GM19372 (cell line): Measurements from ENCODE around the gene HES4.
"Not testable (repeated sequence)": the region's sequence is repeated elsewhere in the genome, so short reads cannot be mapped to it uniquely, and the experiment has no call there.

Experiments
- ATAC-seq: cut with Tn5 transposase; IDR thresholded peaks from one replicate; pipeline ENCODE4 v1.9.1; 2021; ENCODE audit warnings: mild to moderate bottlenecking, low read depth, moderate library complexity; ENCODE audit not compliant: unreplicated experiment

Gene HES4

DNA sequence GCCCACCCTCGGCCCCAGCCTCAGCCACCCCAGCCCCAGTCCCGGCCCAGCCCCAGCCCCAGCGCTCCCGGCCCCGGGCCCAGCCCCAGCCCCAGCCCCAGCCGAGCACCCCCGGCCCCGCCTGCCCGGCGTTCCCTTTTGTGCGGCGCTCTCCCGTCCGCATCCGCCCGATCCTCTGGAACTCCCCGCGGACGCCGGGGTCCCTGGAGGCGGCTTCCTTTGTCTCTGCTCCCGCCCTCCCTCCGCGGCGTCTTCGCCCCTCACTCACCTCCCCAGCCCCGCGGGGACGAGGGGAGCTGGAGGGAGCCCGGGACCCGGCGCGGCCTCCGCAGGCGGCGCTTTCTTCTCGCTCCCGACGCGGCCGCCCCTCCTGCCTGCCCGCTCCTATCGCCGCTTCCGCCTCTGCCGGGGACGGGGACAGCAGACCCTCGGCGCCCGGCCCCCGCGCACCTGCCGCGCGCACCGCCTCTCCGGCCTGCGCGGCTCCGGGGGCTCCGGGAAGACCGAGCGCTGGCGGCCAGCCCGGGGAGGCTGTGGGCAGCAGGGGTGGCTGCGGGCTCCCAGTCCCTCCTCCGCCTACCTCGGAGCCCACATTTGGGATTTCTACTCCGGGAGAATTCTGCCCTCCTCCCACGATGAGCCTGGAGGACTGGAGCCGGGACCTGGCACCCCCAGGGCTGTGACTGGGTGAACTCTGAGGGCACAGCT is 34.0 kb upstream of the HES4 start:
- ATAC-seq: no peak

DNA sequence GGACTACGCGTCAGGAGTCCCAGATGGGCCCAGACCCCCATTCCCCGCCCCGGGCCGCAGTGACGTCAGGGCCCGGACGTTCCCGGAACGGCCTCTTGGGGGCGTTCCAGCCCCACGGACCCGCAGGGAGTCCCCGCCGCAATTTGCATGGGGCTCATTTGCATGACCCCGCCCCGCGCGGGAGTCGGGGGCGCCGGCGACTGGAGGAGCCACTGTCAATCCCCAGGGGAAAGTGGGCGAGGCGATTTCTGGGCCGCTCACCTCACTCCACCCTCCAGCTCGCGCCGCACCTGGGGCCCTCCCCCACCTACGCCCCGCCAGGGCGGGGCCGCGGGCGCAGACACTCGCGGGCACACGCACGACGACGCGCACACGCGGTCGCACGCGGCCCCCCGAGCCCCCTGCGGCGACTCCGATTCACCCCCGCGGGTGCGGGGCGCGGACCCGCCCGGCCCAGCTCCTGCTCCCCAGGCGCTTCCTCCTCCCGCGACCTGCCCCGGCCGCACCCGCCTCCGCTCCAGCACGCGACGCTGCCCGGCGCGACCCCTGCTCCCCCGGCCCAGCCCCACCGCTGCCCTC is 33.2 kb upstream of the HES4 start:
- peak; percentile 85 for ATAC-seq

DNA sequence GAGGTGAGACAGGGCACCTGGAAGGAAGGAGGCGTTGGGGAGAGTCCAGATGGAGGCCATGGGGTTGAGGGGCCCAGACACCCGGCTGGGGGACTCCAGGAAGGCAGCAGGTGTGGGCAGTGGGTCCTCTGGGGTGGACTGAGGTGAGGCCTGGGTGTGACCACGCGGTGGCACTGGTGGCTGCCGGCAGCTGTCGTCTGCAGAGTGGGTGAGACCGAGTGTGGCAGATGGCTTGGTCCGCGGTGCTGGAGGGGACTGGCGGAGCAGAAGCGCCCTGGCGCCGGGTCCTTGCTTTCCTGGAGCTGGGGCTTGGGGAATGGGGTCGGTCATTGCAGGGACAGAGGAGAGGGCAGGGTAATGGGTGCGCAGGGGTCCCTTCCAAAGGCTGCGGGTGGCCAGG is 32.5 kb upstream of the HES4 start:
- ATAC-seq: no peak

DNA sequence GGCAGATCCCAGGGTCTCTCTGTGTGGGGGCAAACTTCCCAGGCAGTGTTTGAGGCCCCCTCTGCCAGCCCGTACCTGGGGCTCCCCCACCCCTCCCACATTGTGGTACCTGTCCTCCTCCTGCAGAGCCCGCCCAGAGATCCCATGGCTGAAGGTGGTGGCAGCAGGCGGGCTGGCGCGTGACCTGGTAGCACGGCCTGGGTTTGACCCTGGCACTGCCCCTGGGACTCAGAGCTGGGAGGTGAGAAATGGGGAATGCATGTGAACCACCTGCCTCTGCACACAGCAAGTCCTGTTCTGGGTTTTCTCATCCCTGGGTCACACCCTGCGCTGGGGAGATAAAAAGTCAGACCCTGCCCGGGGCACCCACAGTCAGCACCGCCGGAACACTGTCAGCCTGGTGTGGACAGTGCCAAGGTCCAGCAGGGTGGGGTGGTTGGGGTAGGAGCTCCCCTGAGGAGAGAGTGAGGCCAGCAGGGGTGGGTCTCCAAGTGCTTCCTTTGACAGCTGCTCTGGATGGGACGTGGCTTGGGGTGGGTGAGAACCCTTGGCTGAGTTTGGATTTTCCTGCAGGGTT is 31.9 kb upstream of the HES4 start:
- no peak for ATAC-seq

DNA sequence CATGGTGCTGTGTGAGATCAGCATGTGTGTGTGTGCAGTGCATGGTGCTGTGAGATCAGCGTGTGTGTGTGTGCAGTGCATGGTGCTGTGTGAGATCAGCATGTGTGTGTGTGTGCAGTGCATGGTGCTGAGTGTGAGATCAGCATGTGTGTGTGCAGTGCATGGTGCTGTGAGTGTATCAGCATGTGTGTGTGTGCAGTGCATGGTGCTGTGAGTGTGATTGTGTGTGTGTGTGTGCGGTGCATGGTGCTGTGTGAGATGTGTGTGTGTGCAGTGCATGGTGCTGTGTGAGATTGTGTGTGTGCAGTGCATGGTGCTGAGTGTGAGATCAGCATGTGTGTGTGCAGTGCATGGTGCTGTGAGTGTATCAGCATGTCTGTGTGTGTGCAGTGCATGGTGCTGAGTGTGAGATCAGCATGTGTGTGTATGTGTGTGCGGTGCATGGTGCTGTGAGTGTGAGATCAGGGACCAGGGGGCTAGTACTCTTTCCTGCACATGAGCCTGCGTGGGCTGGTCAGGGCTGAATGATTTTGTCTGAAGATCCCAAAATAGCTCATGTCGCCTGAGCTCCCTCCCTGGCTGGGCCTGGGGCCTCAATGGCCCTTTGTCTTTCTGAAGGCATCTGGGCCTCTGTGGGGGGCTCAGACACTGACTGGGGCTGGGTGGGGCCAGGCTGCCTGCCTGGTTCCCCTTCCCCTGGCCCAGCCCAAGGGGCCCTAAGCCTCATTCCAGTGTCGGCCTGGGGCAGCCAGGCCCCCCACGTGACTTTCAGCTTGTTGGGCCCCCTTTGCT is 31.2 kb upstream of the HES4 start:
- ATAC-seq: not testable (repeated sequence)

DNA sequence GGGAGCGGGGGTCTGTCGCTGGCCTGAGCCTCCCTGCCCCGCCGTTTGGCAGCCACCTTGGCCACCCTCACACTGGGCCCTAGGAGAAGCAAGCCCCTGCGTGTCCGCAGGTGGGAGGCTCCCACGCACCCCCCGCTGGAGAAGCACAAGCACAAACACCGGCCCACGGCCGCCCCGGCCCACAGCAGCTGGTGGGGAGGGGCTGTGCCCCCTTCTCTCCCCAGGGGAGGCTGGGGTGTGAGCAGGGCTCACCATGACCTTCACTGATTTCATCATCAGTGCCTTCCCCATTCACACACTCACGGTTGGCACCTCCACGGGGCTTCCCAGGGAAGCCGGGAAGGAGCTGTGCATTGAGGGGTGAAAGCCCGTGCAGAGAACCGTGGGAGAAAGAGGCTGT is 27.9 kb upstream of the HES4 start:
- ATAC-seq: no peak

DNA sequence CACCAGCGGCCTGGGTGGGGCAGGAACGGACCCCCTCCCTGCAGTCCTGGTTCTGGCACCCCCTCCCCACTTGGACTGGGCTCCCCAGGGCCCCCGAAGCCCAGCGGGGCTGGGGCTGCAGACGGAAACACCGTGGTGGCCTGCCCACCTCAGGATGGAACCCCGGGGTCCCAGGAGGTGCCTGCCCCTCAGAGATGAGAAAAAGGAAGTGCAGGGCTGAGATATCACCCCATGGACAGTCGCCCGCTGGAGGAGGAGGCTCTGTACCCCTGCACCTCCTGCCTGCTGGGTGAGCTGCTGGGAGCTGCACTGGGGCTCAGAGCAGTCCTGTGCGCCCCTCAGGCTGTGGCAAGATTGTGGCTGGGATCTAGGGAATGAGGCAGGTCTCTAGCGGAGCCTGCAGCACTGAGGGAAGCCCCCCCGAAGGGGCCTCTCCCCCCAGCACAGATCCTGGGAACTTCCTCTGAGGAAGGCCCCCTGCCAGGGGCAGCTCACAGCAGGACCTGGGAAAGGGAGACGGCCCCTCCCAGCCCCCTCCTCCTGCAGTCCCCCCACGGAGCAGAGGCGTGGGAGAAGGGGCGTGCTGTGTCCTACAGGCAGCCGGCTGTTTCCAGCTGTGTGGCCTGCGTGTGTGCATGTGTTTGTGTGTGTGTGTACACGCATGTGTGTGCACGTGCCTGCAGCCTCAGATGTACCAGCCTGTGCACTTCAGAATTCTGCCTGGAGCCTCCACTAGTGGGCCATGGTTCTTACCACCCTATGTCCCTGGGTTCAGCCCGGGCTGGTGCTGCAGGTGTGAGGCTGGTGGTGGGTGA is 26.9 kb upstream of the HES4 start:
- ATAC-seq: no peak

DNA sequence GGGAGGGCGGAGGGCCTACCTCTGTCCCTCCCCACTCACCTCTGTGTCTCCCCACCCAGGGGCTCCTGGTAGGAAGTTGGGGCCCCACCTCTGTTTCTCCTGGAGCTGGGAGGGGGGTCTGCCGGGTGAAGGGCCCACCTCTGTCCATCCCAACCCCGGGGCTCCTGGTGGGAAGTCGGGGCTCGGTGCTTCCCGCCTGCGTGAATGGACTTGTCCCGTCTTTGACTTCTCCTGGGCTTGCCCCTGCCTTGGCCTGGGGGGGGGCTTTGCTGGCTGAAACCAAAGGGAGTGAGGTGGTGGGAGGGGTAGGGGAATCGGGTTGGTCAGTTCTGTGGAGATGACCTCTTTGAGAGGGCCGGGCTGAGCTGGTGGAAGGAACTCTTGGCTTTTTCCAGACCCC is 25.8 kb upstream of the HES4 start:
- no peak for ATAC-seq

DNA sequence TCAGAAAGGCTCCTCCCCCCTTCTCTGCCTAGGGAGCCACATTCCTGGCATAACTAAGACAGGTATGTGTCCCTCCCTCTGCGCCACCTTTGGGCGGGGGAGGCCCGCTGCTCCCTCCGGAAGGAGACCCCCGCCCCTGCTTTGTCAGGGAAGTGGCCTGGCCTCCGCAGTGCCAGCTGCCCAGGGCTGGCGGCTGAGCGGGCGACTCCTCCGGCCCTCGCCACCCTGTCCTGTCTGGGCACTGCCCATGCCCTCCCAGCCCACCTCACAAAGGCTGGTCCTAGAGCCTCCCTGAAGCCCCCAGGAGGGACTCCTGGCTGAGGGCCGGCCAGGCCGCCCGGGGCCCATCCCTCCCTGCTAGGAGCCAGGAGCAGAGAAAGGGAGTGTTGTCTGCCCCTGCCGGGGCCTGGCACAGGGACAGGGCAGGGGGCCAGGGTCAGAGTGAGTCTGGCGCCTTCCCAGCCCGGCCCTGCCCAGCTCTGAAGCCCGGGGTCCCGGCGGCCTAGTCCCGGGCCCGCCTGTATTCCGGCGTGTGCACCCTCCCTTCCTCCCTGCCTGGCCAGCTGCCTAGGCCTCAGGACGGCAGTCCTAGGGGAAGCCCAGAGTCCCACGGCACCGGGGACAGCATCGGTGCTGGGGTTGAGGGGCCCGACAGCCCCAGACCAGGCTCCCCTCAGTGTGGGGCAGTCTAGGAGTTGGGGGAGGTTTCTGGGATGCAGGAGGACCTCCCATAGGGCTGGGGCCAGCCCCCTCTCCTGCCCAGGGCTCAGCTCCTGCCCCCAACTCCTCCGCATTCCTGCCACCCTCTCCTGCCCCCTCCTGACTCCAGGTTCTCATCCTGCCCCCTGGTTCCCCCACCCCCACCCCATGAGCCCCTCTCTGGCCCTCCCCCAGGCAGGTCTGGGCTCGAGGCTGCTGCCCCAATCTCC is 25.1 kb upstream of the HES4 start:
- no peak for ATAC-seq

DNA sequence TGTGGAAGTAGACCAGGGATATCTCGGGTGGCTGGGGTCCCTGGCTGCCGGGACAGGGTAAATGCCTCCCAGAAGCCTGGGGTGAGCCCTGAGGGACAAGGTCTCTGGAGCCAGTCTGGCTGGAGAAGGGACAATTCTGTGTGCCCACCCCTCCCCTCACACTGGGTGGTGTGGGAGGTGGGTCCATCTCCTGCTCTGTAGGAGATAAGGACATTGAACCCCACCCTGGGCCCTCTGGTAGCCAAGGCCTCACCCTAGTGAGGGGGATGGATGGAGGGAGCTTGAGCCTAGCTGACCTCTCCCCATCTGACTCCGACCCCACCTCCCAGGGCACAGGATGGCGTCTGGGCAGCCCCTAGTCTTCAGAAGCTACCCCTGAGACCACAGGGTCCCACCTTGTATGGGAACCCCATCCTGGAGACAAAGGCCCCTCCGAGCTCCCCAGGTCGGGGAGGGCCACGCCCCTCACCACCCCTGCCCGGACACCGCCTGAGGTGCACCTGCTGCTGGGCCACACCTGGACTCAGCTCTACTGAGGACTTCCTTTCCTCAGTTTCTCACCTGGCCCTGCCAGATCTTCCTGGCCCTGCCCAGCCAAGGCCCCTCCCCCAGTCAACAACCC is 24.4 kb upstream of the HES4 start:
- ATAC-seq: no peak

DNA sequence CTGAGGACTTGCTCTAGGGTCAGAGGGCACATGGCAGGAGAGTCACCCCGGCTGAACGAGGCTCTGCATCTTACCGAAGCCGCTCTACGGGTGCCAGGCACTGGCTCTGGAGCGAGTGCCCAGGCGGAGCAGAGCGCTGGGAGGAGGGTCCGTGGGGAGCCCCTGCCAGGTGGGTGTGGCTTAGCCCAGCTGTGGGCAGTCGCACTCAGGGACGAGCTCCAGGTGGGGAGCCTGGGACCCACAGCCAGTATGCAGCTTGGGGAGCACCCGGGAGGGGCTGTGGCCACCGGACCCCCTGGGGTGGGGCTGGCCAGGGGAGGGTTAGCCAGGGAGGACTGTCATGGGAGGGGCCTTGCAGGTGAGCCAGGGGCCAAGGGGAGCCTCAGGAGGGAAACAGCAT is 23.8 kb upstream of the HES4 start:
- ATAC-seq: no peak

DNA sequence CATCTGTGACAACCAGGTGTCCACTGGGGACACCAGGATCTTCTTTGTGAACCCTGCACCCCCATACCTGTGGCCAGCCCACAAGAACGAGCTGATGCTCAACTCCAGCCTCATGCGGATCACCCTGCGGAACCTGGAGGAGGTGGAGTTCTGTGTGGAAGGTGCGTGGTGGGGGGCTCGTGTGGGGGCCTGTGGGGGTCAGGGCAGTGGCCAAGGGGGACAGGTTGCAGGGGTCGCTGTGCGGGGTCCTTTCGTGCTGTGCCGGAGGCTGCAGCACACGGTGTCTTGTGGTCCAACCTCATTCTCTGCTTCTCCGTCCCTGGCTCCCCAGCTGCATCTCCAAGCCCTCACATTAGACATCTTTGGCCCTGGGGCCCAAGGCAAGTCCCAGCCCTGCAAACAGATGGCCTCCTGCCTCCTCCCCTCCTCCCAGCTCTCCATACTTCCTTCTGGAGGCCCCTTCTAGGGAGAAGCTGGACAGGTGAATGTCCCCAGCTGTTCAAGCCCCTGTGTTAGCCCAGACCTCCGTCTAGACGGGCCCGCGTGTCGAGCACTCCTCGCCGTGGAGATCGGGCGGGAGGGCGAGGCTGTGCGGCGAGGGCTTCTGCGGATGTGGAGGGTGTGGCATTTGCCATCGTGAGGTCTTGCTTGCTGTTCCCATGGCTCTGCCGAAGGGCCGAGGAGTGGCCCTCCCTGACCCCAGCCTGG is 22.6 kb upstream of the HES4 start:
- ATAC-seq: no peak

DNA sequence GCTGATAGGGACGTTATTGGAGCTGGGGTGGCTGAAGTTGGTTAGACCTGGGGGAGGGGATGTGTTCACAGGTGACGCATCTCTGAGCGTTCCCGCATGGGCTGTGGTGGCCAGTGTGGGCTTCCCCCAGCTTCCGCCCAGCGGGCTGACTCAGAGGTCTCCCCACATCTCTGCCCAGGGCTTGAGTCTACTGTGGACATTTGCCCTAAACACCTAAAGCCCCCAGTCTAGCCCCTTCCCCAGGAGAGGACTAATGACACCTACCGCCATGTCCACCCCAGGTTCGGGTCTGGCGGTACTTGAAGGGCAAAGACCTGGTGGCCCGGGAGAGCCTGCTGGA is 22.0 kb upstream of the HES4 start:
- no peak for ATAC-seq

DNA sequence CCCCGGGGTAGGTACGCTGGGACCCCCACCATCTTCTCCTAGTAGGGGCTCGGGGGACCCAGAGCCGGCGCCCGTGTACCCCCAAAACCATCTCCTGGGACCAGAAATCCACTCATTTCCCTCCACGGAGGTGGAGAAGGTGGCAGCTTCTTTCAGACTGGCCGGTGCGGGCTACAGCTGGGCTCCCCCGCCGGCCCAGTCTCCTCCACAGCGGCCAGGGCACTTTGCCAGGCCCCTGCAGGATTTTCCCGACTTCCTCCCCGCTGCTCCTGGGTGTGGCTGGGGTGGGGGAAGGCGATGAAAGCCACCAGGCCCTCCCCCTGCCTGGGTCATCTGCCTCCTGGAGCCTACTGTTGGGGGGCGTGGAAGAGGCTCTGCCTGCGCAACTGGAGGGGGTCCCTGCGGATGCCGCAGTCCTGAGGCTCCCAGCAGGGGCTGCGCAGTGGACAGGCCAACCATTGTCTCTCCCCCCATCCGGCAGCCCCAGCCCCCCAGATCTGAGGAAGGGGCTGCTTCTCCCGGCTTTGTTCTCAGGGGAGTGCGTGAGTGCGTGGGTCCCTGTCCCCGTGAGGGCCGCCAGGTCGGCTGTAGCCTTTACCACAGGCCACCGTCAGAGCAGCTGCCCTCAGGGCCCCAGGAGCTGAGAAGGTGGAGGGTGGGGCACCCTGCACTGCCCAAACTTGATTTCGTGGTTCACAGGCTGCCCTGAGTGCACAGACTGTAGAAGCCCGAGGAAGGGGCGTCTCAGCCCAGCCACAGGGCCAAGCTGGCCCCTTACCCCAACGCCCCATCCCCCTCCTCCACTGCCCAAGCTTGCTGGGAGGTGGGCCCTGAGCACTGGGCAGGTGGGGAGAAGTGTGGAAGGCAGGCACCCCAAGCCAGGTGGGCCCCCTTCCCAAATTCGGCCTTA is 21.4 kb upstream of the HES4 start:
- ATAC-seq: no peak

DNA sequence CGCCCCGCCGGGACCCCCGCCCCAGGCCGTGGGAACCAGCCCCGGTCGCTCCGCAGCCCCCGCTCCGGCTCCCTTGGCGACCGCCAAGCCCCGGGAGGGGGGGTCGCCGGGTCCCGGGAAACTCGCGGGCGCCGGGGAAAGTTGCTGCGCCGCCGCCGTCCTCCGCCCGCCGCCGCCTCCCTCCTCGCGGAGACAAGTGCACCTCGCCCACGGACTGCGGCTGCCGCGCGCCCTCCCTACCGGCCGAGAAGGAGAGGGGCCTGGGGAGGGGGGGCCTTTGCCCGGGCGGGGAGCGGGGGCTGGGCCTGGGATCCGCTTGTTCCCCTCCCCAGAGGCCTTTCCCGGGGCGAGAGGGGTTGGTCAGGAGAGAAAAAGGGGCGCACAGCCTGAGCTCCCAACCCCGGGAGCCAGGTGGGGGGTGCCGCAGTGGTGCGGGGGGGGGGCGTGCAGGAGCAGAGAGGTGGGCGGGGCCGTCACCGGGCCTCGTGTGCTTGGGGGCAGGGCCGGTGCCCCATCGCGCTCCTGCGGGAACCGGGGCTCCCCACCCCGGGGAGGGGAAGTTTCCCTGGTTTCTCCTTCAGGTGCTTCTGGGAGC is 20.6 kb upstream of the HES4 start:
- ATAC-seq: peak; percentile 4

DNA sequence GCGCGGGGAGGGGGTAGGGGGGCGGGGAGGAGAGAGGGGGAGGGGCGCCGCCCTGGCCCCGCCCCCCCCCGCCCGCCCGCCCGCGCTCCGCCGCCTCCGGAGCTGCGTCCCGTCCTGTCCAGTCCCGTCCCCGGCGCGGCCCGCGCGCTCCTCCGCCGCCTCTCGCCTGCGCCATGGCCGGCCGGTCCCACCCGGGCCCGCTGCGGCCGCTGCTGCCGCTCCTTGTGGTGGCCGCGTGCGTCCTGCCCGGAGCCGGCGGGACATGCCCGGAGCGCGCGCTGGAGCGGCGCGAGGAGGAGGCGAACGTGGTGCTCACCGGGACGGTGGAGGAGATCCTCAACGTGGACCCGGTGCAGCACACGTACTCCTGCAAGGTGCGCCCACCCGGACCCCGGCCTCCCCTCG is 20.1 kb upstream of the HES4 start, which contains the start of gene AGRN:
TSS of gene AGRN (plus strand) at position 121 of the 405 bp plus-strand sequence. CDS start at position 174, 53 bp downstream.
- peak; percentile 33 for ATAC-seq
